IMR-90 (cell line): ENCODE results near the gene TRMT6. TPM values are rescaled to one million over a fixed set of nuclear protein-coding genes. Genes with fewer than 3 reads are reported as not detected.

Source experiments
- ATAC-seq: fragments of 200-7000 bp; cut with Tn5 transposase; 2 replicates; pipeline ENCODE4 v1.9.1; 2020; ENCODE audit warnings: low read depth, mild to moderate bottlenecking, moderate library complexity
- BruUV-seq: library from RNA; stranded (reverse); fragments of 400-500 nt; replicated peaks from 2 replicates; lab custom pipeline; 2021; lab: Mats Ljungman, UMichigan
- CTCF ChIA-PET: fragments of 300-600 bp; formaldehyde crosslinking; extraction: SDS; loops from one replicate; lab custom pipeline; 2021; ENCODE audit warnings: antibody characterized with exemption; lab: Yijun Ruan, JAX
- POLR2A ChIA-PET: fragments of 300-600 bp; sonication (Branson Sonifier 250); formaldehyde crosslinking; loops from one replicate; lab custom pipeline; 2022; ENCODE audit warnings: antibody characterized with exemption; ENCODE audit not compliant: unreplicated experiment; lab: Charles Lee
- DNase-seq: peaks from one replicate; pipeline ENCODE4 v3.0.0; 2013
- H2AFZ ChIP-seq: replicated peaks from 2 replicates; pipeline ENCODE3; 2013; ENCODE audit warnings: low read length, mild to moderate bottlenecking; ENCODE audit not compliant: poor library complexity
- H2AK5ac ChIP-seq: 2 replicates; pipeline ENCODE4 v1.6.1; 2013; ENCODE audit warnings: low read depth, low read length, inconsistent platforms
- H2AK9ac ChIP-seq: replicated peaks from 2 replicates; pipeline ENCODE3; 2013; ENCODE audit warnings: mild to moderate bottlenecking, low read depth, low read length, moderate library complexity; ENCODE audit not compliant: poor library complexity
- H2BK120ac ChIP-seq: 2 replicates; pipeline ENCODE4 v1.6.1; 2013; ENCODE audit warnings: low read depth, low read length, inconsistent platforms
- H2BK15ac ChIP-seq: 3 replicates; pipeline ENCODE4 v1.6.1; 2013; ENCODE audit warnings: low read depth, low read length, inconsistent platforms
- H2BK20ac ChIP-seq: 2 replicates; pipeline ENCODE4 v1.6.1; 2013; ENCODE audit warnings: low read depth, mild to moderate bottlenecking, inconsistent platforms, low read length, moderate library complexity
- H2BK5ac ChIP-seq: 2 replicates; pipeline ENCODE4 v1.6.1; 2013; ENCODE audit warnings: mild to moderate bottlenecking, low read depth, low read length, inconsistent platforms; ENCODE audit not compliant: poor library complexity, severe bottlenecking
- H3K14ac ChIP-seq: replicated peaks from 2 replicates; pipeline ENCODE4 v1.6.1; 2013; ENCODE audit warnings: low read depth, low read length, inconsistent platforms
- H3K18ac ChIP-seq: 2 replicates; pipeline ENCODE4 v1.6.1; 2013; ENCODE audit warnings: low read depth, low read length, control low read depth
- H3K23ac ChIP-seq: 2 replicates; pipeline ENCODE4 v1.6.1; 2013; ENCODE audit warnings: low read depth, low read length, inconsistent platforms
- H3K27ac ChIP-seq: 2 replicates; pipeline ENCODE4 v1.5.1; 2013; ENCODE audit warnings: mild to moderate bottlenecking, control low read depth, low read length; ENCODE audit not compliant: insufficient read depth
- H3K27me3 ChIP-seq: 2 replicates; pipeline ENCODE4 v1.6.1; 2013; ENCODE audit warnings: low read length; ENCODE audit not compliant: control insufficient read depth, insufficient read depth
- H3K36me3 ChIP-seq: 2 replicates; pipeline ENCODE4 v1.6.1; 2013; ENCODE audit warnings: low read length, mixed read lengths; ENCODE audit not compliant: control insufficient read depth, insufficient read depth
- H3K4ac ChIP-seq: 2 replicates; pipeline ENCODE4 v1.6.1; 2013; ENCODE audit warnings: low read depth, low read length, inconsistent platforms
- H3K4me1 ChIP-seq: 2 replicates; pipeline ENCODE4 v1.6.1; 2013; ENCODE audit warnings: low read length, mixed read lengths; ENCODE audit not compliant: control insufficient read depth, insufficient read depth
- H3K4me2 ChIP-seq: 2 replicates; pipeline ENCODE4 v1.6.1; 2013; ENCODE audit warnings: low read depth, mild to moderate bottlenecking, control low read depth, low read length, moderate library complexity
- H3K4me3 ChIP-seq: 2 replicates; pipeline ENCODE4 v1.5.1; 2013; ENCODE audit warnings: low read depth, mild to moderate bottlenecking, control low read depth, low read length, moderate library complexity; ENCODE audit not compliant: insufficient read depth
- H3K56ac ChIP-seq: 2 replicates; pipeline ENCODE4 v1.6.1; 2013; ENCODE audit warnings: low read length, inconsistent platforms; ENCODE audit not compliant: insufficient read depth; ENCODE audit errors: extremely low read depth
- H3K79me1 ChIP-seq, 2 experiments: 2 replicates each; pipeline ENCODE4 v1.6.1; 2013; ENCODE audit warnings: low read length in 2 of 2, inconsistent platforms in 1 of 2, low read depth in 1 of 2
- H3K9ac ChIP-seq: 2 replicates; pipeline ENCODE4 v1.6.1; 2013; ENCODE audit warnings: low read depth, low read length, control low read depth
- H3K9me1 ChIP-seq: 2 replicates; pipeline ENCODE4 v1.6.1; 2013; ENCODE audit warnings: low read length, inconsistent platforms; ENCODE audit not compliant: insufficient read depth
- H3K9me3 ChIP-seq: 2 replicates; pipeline ENCODE4 v1.6.1; 2013; ENCODE audit warnings: low read length; ENCODE audit not compliant: control insufficient read depth, insufficient read depth
- H4K20me1 ChIP-seq: 2 replicates; pipeline ENCODE4 v1.6.1; 2013; ENCODE audit warnings: low read length, inconsistent platforms; ENCODE audit not compliant: insufficient read depth
- H4K5ac ChIP-seq: 2 replicates; pipeline ENCODE4 v1.6.1; 2013; ENCODE audit warnings: mild to moderate bottlenecking, low read depth, low read length, control low read depth
- H4K8ac ChIP-seq, 2 experiments: 2 replicates each; pipeline ENCODE4 v1.6.1; 2013; ENCODE audit warnings: low read depth in 2 of 2, low read length in 2 of 2, control low read depth in 1 of 2, inconsistent platforms in 1 of 2
- H4K91ac ChIP-seq: 2 replicates; pipeline ENCODE4 v1.6.1; 2013; ENCODE audit warnings: low read depth, low read length, inconsistent platforms; ENCODE audit not compliant: insufficient read depth
- BHLHE40 ChIP-seq: fragments of 150-350 bp; IDR thresholded peaks from 2 replicates; pipeline ENCODE4 v1.6.1; 2016; ENCODE audit warnings: mild to moderate bottlenecking, low read depth, low read length
- CEBPB ChIP-seq: IDR thresholded peaks from 2 replicates; pipeline ENCODE4 v1.6.1; 2012; ENCODE audit warnings: low read depth, low read length, improper control_type of control experiment
- CHD1 ChIP-seq: IDR thresholded peaks from 2 replicates; pipeline ENCODE4 v1.6.1; 2012; ENCODE audit warnings: low read depth, low read length, improper control_type of control experiment
- ELK1 ChIP-seq: fragments of 150-350 bp; IDR thresholded peaks from 2 replicates; pipeline ENCODE4 v1.6.1; 2016; ENCODE audit warnings: low read depth, mild to moderate bottlenecking, low read length, moderate library complexity, borderline replicate concordance
- FOS ChIP-seq: fragments of 150-350 bp; IDR thresholded peaks from 2 replicates; pipeline ENCODE4 v1.6.1; 2016; ENCODE audit warnings: low read depth, low read length
- MAFK ChIP-seq: IDR thresholded peaks from 2 replicates; pipeline ENCODE4 v1.6.1; 2012; ENCODE audit warnings: low read depth, low read length, improper control_type of control experiment
- MAZ ChIP-seq: IDR thresholded peaks from 2 replicates; pipeline ENCODE4 v1.6.1; 2012; ENCODE audit warnings: low read depth, mild to moderate bottlenecking, low read length, improper control_type of control experiment, moderate library complexity, borderline replicate concordance
- MXI1 ChIP-seq: IDR thresholded peaks from 2 replicates; pipeline ENCODE4 v1.6.1; 2012; ENCODE audit warnings: low read depth, mild to moderate bottlenecking, low read length, moderate library complexity, borderline replicate concordance
- NFE2L2 ChIP-seq: fragments of 150-350 bp; IDR thresholded peaks from 2 replicates; pipeline ENCODE4 v1.6.1; 2016; ENCODE audit warnings: low read depth, mild to moderate bottlenecking, low read length
- POLR2A ChIP-seq: IDR thresholded peaks from 2 replicates; pipeline ENCODE4 v1.6.1; 2012; ENCODE audit warnings: mild to moderate bottlenecking, low read depth, low read length
- RAD21 ChIP-seq: IDR thresholded peaks from 2 replicates; pipeline ENCODE4 v1.6.1; 2012; ENCODE audit warnings: low read length, improper control_type of control experiment
- RCOR1 ChIP-seq: IDR thresholded peaks from 2 replicates; pipeline ENCODE4 v1.6.1; 2012; ENCODE audit warnings: mild to moderate bottlenecking, low read length, improper control_type of control experiment; ENCODE audit not compliant: insufficient replicate concordance
- RFX5 ChIP-seq: IDR thresholded peaks from 2 replicates; pipeline ENCODE4 v1.8.0; 2012; ENCODE audit warnings: low read depth, mild to moderate bottlenecking, low read length, moderate library complexity
- SMC3 ChIP-seq: fragments of 150-350 bp; IDR thresholded peaks from 2 replicates; pipeline ENCODE4 v1.6.1; 2016; ENCODE audit warnings: low read depth, mild to moderate bottlenecking, antibody characterized with exemption, low read length, moderate library complexity
- USF2 ChIP-seq: fragments of 150-350 bp; IDR thresholded peaks from 2 replicates; pipeline ENCODE4 v1.6.1; 2017; ENCODE audit warnings: mild to moderate bottlenecking, antibody characterized with exemption, low read length, low read depth
- WGBS, 2 experiments: methylation state at CpG; one replicate each; pipeline versions ENCODE4 v1.1.5 to v1.1.7; 2013; ENCODE audit warnings: missing lambda C conversion rate in 2 of 2; ENCODE audit not compliant: insufficient read length in 1 of 2; ENCODE audit errors: extremely low coverage in 2 of 2; 5-methylcytosine and 5-hydroxymethylcytosine counted together
- dilution Hi-C: fragments of 300-500 bp; cut with HindIII; formaldehyde crosslinking; loops from one replicate; pipeline ENCODE4 v1.14.3; 2018; ENCODE audit warnings: low sequenced_read_pairs; ENCODE audit not compliant: unreplicated experiment
- in situ Hi-C: fragments of 300-500 bp; cut with MboI; formaldehyde crosslinking; loops from 3 replicates; pipeline ENCODE4 v1.14.3; 2019; ENCODE audit warnings: low sequenced_read_pairs, inconsistent platforms, mixed read lengths
- intact Hi-C: fragments of 100-400 bp; cut with micrococcal nuclease; formaldehyde crosslinking; loops from 2 replicates; pipeline ENCODE4 v1.10.0; 2022
- polyA plus RNA-seq, 3 experiments: library from polyadenylated mRNA; depleted of rRNA; stranded (reverse); fragments of >200 nt; gene quantifications; 2 replicates each; pipeline ENCODE4 v1.2.3, GENCODE V29; 2012; ENCODE audit warnings: low replicate concordance in 1 of 3
- total RNA-seq: library from RNA; depleted of rRNA; stranded (reverse); fragments of >200 nt; gene quantifications from 2 replicates; pipeline ENCODE4 v1.2.3, GENCODE V29; 2012
- TF ChIP-seq, protein P1 (sequence below): conservative IDR thresholded peaks from 2 replicates; pipeline ENCODE4 v1.5.1; 2012; ENCODE audit warnings: mild to moderate bottlenecking, low read depth, low read length, improper control_type of control experiment

The TRMT6 gene
- total and polyA plus RNA-seq, 2 of the 4 experiments (the other 2 are of a cell fraction), result 7.2 to 8.0 TPM

- no peaks in the 10 kb centered on the region for H4K20me1 ChIP-seq
- no peak overlapping the region for H3K4ac ChIP-seq
- H2AFZ ChIP-seq, result no peak overlapping the region
- peaks cover 12% of the 10 kb centered on the region for H3K27me3 ChIP-seq
- no peak overlapping the region for H2AK9ac ChIP-seq
- no peaks in the 10 kb centered on the region for H3K36me3 ChIP-seq
- dilution Hi-C loops, result no loop called here
- CTCF ChIA-PET, result no interaction called here
- no peak overlapping the region for H4K91ac ChIP-seq
- WGBS, 2 experiments, result no CpG with 5 or more reads among the region's 2 CpGs
- H2BK20ac ChIP-seq, result no peak overlapping the region
- no TSS peak for BruUV-seq
- H3K56ac ChIP-seq, result no peak overlapping the region
- no peak overlapping the region for H2BK15ac ChIP-seq
- DNase-seq (no peak), ATAC-seq (no peak)
- no peak overlapping the region for H3K14ac ChIP-seq
- H4K8ac ChIP-seq, result no peak overlapping the region
- H2BK120ac ChIP-seq, result no peak overlapping the region
- H3K4me1 ChIP-seq, result no peaks in the 10 kb centered on the region
- H3K23ac ChIP-seq, result no peak overlapping the region
- no peak overlapping the region for H3K4me3 ChIP-seq
- H3K18ac ChIP-seq, result no peak overlapping the region
- H3K9me3 ChIP-seq, result no peaks in the 10 kb centered on the region
- no peak for TF ChIP-seq FOS
- TF ChIP-seq, protein P1, sequence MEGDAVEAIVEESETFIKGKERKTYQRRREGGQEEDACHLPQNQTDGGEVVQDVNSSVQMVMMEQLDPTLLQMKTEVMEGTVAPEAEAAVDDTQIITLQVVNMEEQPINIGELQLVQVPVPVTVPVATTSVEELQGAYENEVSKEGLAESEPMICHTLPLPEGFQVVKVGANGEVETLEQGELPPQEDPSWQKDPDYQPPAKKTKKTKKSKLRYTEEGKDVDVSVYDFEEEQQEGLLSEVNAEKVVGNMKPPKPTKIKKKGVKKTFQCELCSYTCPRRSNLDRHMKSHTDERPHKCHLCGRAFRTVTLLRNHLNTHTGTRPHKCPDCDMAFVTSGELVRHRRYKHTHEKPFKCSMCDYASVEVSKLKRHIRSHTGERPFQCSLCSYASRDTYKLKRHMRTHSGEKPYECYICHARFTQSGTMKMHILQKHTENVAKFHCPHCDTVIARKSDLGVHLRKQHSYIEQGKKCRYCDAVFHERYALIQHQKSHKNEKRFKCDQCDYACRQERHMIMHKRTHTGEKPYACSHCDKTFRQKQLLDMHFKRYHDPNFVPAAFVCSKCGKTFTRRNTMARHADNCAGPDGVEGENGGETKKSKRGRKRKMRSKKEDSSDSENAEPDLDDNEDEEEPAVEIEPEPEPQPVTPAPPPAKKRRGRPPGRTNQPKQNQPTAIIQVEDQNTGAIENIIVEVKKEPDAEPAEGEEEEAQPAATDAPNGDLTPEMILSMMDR, result no peak
- TF ChIP-seq POLR2A, result no peak
- no peak for TF ChIP-seq RFX5
- no peak for TF ChIP-seq RAD21
- no peak for TF ChIP-seq RCOR1
- no peak for TF ChIP-seq MAZ
- TF ChIP-seq SMC3, result no peak
- TF ChIP-seq CHD1, result no peak
- TF ChIP-seq ELK1, result no peak
- no peak for TF ChIP-seq MXI1
- TF ChIP-seq CEBPB, result no peak
- TF ChIP-seq BHLHE40, result no peak
- TF ChIP-seq USF2, result no peak
- no peak for TF ChIP-seq MAFK
- no peak for TF ChIP-seq NFE2L2
- H4K5ac ChIP-seq, result no peak overlapping the region
- no peak overlapping the region for H2AK5ac ChIP-seq
- H3K27ac ChIP-seq, result no peak overlapping the region
- no peak overlapping the region for H2BK5ac ChIP-seq
- H3K4me2 ChIP-seq, result no peak overlapping the region
- intact Hi-C loops, result no loop called here
- POLR2A ChIA-PET, result no interaction called here
- H3K79me1 ChIP-seq, result no peaks in the 10 kb centered on the region
- in situ Hi-C loops, result no loop called here
- H3K9me1 ChIP-seq, result no peaks in the 10 kb centered on the region
- H3K9ac ChIP-seq, result no peak overlapping the region
These were observed 56.7 kb downstream of the TRMT6 start for GRCh38 chr20:5893621-5894020.
